Kidney (tissue), 14 donors: Measurements from ENCODE around the gene SS18L1. TPM values are rescaled to one million over a fixed set of nuclear protein-coding genes. Genes with fewer than 3 reads are reported as not detected.

Experiments used
- DNase-seq, 5 donors: peaks; one replicate each; pipeline ENCODE4 v3.0.0-alpha.2; 2013 to 2020
- FAIRE-seq: peaks from 2 replicates; lab custom pipeline; 2012; peaks lifted over from hg19 to GRCh38; lab: Jason Lieb, UNC
- H3K27ac ChIP-seq, 2 donors: one replicate each; pipeline ENCODE4 v1.7.0; 2013; ENCODE audit warnings: low read depth in 2 of 2, low read length in 2 of 2, inconsistent platforms in 1 of 2
- H3K27me3 ChIP-seq: one replicate; pipeline ENCODE4 v1.7.1; 2013; ENCODE audit warnings: low read length, inconsistent platforms; ENCODE audit not compliant: control insufficient read depth, insufficient read depth
- H3K36me3 ChIP-seq, 3 donors: one replicate each; pipeline versions ENCODE4 v1.7.0 to v1.7.1; 2013; ENCODE audit warnings: low read length in 3 of 3, control low read depth in 1 of 3, inconsistent platforms in 1 of 3; ENCODE audit not compliant: insufficient read depth in 3 of 3, control insufficient read depth in 2 of 3
- H3K4me1 ChIP-seq, 3 donors: one replicate each; pipeline versions ENCODE4 v1.7.0 to v1.7.1; 2013; ENCODE audit warnings: low read length in 3 of 3, inconsistent platforms in 1 of 3, low read depth in 1 of 3; ENCODE audit not compliant: control insufficient read depth in 2 of 3, insufficient read depth in 2 of 3
- H3K4me3 ChIP-seq, 3 donors: one replicate each; pipeline versions ENCODE4 v1.7.0 to v1.8.1; 2013; ENCODE audit warnings: low read length in 3 of 3, control low read depth in 1 of 3, inconsistent platforms in 1 of 3
- H3K9ac ChIP-seq, 3 donors: one replicate each; pipeline versions ENCODE4 v1.7.0 to v1.7.1; 2013; ENCODE audit warnings: low read length in 3 of 3, control low read depth in 1 of 3, inconsistent platforms in 1 of 3
- H3K9me3 ChIP-seq, 3 donors: one replicate each; pipeline versions ENCODE4 v1.7.0 to v1.7.1; 2013; ENCODE audit warnings: low read length in 3 of 3, control low read depth in 1 of 3, inconsistent platforms in 1 of 3; ENCODE audit not compliant: control insufficient read depth in 2 of 3, insufficient read depth in 1 of 3
- CTCF ChIP-seq: IDR thresholded peaks from 3 replicates; pipeline ENCODE4 v1.5.1; 2012; ENCODE audit warnings: mild to moderate bottlenecking, moderate library complexity, borderline replicate concordance; ENCODE audit not compliant: insufficient read depth; ENCODE audit errors: extremely low read depth
- intact Hi-C: fragments of 100-400 bp; cut with DNase I; formaldehyde crosslinking; loops from one replicate; pipeline ENCODE4 v1.11.1; 2022
- polyA plus RNA-seq: library from polyadenylated mRNA; stranded (reverse); fragments of 350-450 nt; fragmentation: Illumina TruSeq; extraction: RNeasy Lipid Tissue Mini Kit (QIAGEN cat#74804); gene quantifications from one replicate; pipeline ENCODE4 v1.2.3, GENCODE V29; 2014; ENCODE audit warnings: low read depth, low replicate concordance; ENCODE audit not compliant: insufficient read depth
- total RNA-seq: library from RNA; stranded (reverse); fragmentation: NEBNext Ultra II Directional; extraction: Animal tissue kit (Norgen Biotek cat#: 25700); gene quantifications from one replicate; pipeline ENCODE4 v1.2.1, GENCODE V29; 2021
- donor health status: control.
- donor health status: control.
- donor health status: control.
- donor health status: control.
- donor health status: control.
- donor health status: DM: yes; HTN: yes; CAD: no.
- donor health status: Normal renal cell carcinoma (clear cell type).

SS18L1 gene
- total and polyA plus RNA-seq, 2 donors from 2014 or later: 6.5 to 12.0 TPM

GRCh38 chr20:62227977-62228958 lies 84.7 kb downstream of the SS18L1 start:
- Histone ChIP-seq H3K4me1 (no peaks in the 10 kb centered on the region), H3K27me3 (no peaks in the 10 kb centered on the region), H3K4me3 (no peak overlapping the region), H3K9ac (no peak overlapping the region), H3K27ac (no peak overlapping the region), H3K9me3 (no peaks in the 10 kb centered on the region), H3K36me3 (no peaks in the 10 kb centered on the region)
- intact Hi-C loops: no loop called here
- TF ChIP-seq CTCF: no peak
- no peak for FAIRE-seq
- no peak for DNase-seq

GRCh38 chr20:62228982-62229545 lies 85.5 kb downstream of the SS18L1 start:
- no peak for FAIRE-seq
- intact Hi-C loops: no loop called here
- H3K9ac ChIP-seq: no peak overlapping the region
- TF ChIP-seq CTCF: no peak
- DNase-seq: no peak
- H3K4me1 ChIP-seq: no peaks in the 10 kb centered on the region
- no peak overlapping the region for H3K27ac ChIP-seq
- H3K36me3 ChIP-seq: no peaks in the 10 kb centered on the region
- H3K27me3 ChIP-seq: no peaks in the 10 kb centered on the region
- H3K9me3 ChIP-seq: no peaks in the 10 kb centered on the region
- H3K4me3 ChIP-seq: no peak overlapping the region

GRCh38 chr20:62229667-62230066 lies 86.1 kb downstream of the SS18L1 start:
- FAIRE-seq (no peak), DNase-seq (no peak)
- intact Hi-C loops: no loop called here

More at GRCh38 chr20:62229667-62230066, 86.1 kb downstream of the SS18L1 start:
- Histone ChIP-seq H3K27ac (no peak overlapping the region), H3K4me3 (no peak overlapping the region), H3K36me3 (no peaks in the 10 kb centered on the region), H3K9me3 (no peaks in the 10 kb centered on the region), H3K4me1 (no peaks in the 10 kb centered on the region), H3K9ac (no peak overlapping the region), H3K27me3 (no peaks in the 10 kb centered on the region)
- no peak for TF ChIP-seq CTCF
